Epithelial cell of proximal tubule (primary cell): Measurements from ENCODE around the gene PPCS. TPM values are rescaled to one million over a fixed set of nuclear protein-coding genes. Genes with fewer than 3 reads are reported as not detected.
"Not testable (repeated sequence)": the region's sequence is repeated elsewhere in the genome, so short reads cannot be mapped to it uniquely, and the experiment has no call there.

Source experiments
- DNase-seq: peaks from one replicate; pipeline ENCODE4 v3.0.0-alpha.2; 2011; ENCODE audit warnings: low read depth
- H3K4me3 ChIP-seq: 2 replicates; pipeline ENCODE4 v1.5.1; 2011; ENCODE audit warnings: low read depth, mild to moderate bottlenecking, low read length
- CTCF ChIP-seq: conservative IDR thresholded peaks from 2 replicates; pipeline ENCODE4 v1.5.1; 2012; ENCODE audit warnings: low read depth, mild to moderate bottlenecking, low read length
- total RNA-seq: library from RNA; depleted of rRNA; stranded (reverse); fragments of >200 nt; gene quantifications from 2 replicates; pipeline ENCODE4 v1.2.3, GENCODE V29; 2015

PPCS gene
- total RNA-seq, 1 donor from 2014 or later: 80.5 TPM

DNA sequence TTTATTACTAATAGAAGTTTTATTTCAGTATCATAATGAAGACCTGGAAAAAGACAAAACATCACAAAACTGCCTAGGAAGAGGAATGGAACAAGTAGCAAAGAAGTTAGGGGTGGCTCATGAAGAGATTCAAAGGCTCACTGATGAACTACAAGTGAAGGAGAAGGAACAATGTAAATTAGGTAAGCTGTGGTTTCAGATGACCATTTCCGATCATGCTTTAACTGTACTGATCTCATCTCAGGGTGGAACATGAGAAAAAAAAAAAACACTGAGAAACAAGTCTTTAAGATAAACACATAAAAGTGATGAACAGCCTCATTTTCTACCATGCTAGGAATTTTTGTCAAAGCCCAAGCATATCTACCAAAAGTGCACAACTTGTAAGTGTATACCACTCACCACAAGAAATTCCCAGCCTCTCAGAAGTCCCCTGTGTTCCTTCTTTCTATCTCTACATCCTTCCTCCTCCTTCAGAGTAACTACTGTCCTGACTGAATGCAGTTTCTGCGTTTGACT lies 26.4 kb downstream of the PPCS start:
- H3K4me3 ChIP-seq: no peak overlapping the region
- TF ChIP-seq CTCF: no peak
- no peak for DNase-seq

DNA sequence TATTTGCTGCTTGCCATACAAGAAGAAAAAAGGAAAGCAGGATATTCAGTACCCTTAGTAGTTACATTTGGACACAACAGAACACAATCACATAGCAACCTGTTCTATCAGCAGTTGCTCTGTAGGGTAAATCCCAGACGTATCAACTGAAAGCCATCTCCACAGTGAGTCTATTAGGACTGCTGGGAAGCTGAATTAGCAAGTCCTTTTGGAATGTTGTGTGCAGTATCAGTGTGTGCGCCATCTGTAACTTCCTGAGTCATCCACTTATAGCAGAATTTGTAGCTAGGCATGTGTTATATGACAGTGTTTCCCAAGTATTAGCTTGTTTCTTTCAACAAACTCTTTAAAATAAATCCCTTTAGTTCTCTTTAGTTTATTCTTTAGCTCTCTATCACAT lies 28.0 kb downstream of the PPCS start:
- peak; percentile 79 for DNase-seq
- no peak for TF ChIP-seq CTCF
- H3K4me3 ChIP-seq: no peak overlapping the region

DNA sequence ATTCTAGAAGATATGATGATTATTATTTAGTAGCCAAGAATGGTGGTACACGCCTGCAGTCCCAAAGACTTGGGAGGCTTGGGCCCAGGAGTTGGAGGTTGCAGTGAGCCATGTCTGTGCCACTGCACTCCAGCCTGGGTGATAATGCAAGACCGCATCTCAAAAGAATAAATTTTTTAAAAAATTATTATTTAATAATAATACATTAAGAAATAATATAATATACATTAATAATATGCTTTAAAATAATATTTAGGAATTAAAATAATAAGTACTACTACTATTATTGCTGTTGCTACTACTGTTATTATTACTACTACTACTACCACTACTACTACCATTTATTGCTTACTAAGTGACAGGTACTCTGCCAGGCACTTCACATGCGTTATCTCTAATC lies 33.9 kb downstream of the PPCS start:
- no peak for TF ChIP-seq CTCF
- DNase-seq: no peak
- H3K4me3 ChIP-seq: no peak overlapping the region

GRCh38 chr1:42502031-42502430 lies 45.7 kb downstream of the PPCS start:
- H3K4me3 ChIP-seq, DNase-seq: not testable (repeated sequence)

DNA sequence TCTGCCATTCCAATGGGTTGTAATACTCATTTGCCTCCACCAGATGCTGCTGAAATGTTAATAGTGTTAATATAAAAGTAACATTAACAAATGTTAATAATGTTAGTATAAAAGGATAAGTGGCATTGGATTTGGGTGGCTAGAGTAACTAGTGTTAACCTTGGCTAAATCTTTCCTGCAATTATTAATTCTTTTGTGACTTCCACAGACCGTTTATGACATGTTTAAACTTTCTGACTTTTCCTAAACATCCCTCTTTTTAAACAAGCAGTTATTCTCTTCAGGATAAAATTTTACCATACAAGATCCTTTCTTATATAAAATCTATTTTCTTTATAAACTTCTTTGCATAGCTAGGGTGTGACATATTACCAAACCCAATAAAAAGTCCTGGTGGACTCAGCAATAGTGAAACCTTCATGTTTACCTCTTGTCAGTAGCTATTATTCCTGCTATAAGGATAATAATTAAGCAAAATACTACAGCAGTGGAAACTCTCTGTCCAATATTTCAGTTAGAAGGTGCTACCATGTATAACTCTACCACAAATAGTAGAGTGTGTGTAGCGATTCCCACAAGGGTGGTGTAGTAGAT lies 48.3 kb downstream of the PPCS start:
- TF ChIP-seq CTCF: peak; percentile 4
- DNase-seq: no peak
- H3K4me3 ChIP-seq: no peak overlapping the region

- no peak for DNase-seq
- TF ChIP-seq CTCF: no peak
- H3K4me3 ChIP-seq: no peak overlapping the region
Measured at GRCh38 chr1:42506576-42506975, 50.2 kb downstream of the PPCS start.

Other genes with a start within 250 kb of the PPCS start
- 15.9 and 17.2 TPM in 2 replicates for gene FOXJ3, start 121.3 kb upstream of the PPCS start, total RNA-seq
- gene RIMKLA, start 75.8 kb upstream of the PPCS start, total RNA-seq: 0.14 and 1.7 TPM in 2 replicates
- 0.22 and 0.35 TPM in 2 replicates for gene ZMYND12, start 521 bp upstream of the PPCS start, total RNA-seq
- gene CCDC30, start 6.7 kb downstream of the PPCS start, total RNA-seq: 0.06 and 0.07 TPM in 2 replicates
- 59.8 and 76.7 TPM in 2 replicates for gene PPIH, start 201.9 kb downstream of the PPCS start, total RNA-seq
- gene YBX1, start 225.9 kb downstream of the PPCS start, total RNA-seq: 790 and 1,074 TPM in 2 replicates